ENCODE data around the gene LELP1. TPM values are rescaled to one million over a fixed set of nuclear protein-coding genes. Genes with fewer than 3 reads are reported as not detected.
"Not testable (repeated sequence)": the region's sequence is repeated elsewhere in the genome, so short reads cannot be mapped to it uniquely, and the experiment has no call there.

Gene LELP1
- polyA plus RNA-seq, 3 donors from 2014 or later: not detected

DNA sequence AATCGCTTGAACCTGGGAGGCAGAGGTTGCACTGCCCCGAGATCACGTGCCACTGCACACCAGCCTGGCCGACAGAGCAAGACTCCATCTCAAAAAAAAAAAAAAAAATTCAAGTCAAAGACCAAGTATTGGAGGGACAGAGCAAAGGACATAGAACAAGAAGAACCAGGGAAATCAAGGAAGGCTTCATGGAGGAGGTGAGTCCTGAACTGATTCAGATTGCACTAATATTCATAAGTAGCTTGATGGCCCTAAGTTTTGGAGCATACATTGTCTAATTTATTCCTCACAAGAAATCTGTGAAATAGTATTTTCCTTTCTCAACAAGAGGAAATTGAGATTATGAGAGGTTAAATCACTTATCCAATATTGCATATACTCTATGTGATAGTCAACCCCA is 10.3 kb downstream of the LELP1 start:
- H3K27ac Mint-ChIP-seq: no peak overlapping the region
- H3K4me1 Mint-ChIP-seq: no peaks in the 10 kb centered on the region
- H3K27me3 Mint-ChIP-seq (ENCODE audit: low read depth in 3 of 3): peaks cover 2 to 10% (median 7%) of the 10 kb centered on the region in 3 donors
- H3K4me3 Mint-ChIP-seq: no peak overlapping the region
- DNase-seq: no peak
- no peaks in the 10 kb centered on the region for H3K36me3 Mint-ChIP-seq
- no peaks in the 10 kb centered on the region for H3K9me3 Mint-ChIP-seq

DNA sequence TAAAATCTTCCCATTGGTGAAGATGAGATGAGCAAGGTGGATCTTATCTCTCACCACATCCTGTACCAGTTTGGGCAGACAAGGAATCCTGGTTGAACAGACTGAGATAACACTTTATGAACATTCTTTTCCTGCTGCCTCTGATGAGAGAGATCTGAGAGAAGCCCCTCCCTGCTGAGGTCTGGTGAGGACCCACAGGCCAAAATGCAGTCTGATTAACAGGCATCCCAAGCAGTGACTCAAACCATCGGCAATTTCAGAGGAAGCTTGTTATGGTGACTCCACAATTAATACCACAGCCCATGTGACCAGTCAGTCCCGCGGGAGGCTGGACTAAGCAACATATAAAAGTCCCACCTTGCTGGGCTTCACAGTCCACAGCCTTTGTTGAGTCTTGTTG is 14.0 kb downstream of the LELP1 start, which contains the start of gene PRR9:
PRR9 (plus strand) TSS at position 373 of the 400 bp plus-strand sequence. CDS start 561 bp downstream, outside the sequence.
- no peaks in the 10 kb centered on the region for H3K9me3 Mint-ChIP-seq
- no peak for DNase-seq
- H3K27ac Mint-ChIP-seq: no peak within 1 kb of the TSS
- peaks cover 1 to 14% (median 7%) of the 10 kb centered on the region in 3 donors for H3K27me3 Mint-ChIP-seq (ENCODE audit: low read depth in 3 of 3)
- no peak within 1 kb of the TSS for H3K4me3 Mint-ChIP-seq
- no peaks in the 10 kb centered on the region for H3K4me1 Mint-ChIP-seq
- no peaks in the 10 kb centered on the region for H3K36me3 Mint-ChIP-seq

GRCh38 chr1:153217744-153218416 is 14.7 kb downstream of the LELP1 start:
- Mint-ChIP-seq H3K36me3 (no peaks in the 10 kb centered on the region), H3K27ac (no peak overlapping the region), H3K4me3 (no peak overlapping the region)

GRCh38 chr1:153220606-153221303 is 17.5 kb downstream of the LELP1 start:
- no peaks in the 10 kb centered on the region for H3K36me3 Mint-ChIP-seq
- DNase-seq: no peak
- no peak overlapping the region for H3K4me3 Mint-ChIP-seq
- peaks cover 0 to 3% (median 0%) of the 10 kb centered on the region in 6 donors for H3K9me3 Mint-ChIP-seq
- peaks cover 2 to 11% (median 4%) of the 10 kb centered on the region in 3 donors for H3K27me3 Mint-ChIP-seq (ENCODE audit: low read depth in 3 of 3)
- H3K4me1 Mint-ChIP-seq: no peaks in the 10 kb centered on the region
- H3K27ac Mint-ChIP-seq: no peak overlapping the region

More at GRCh38 chr1:153217744-153218416, 14.7 kb downstream of the LELP1 start:
- no peak for DNase-seq
- Mint-ChIP-seq H3K9me3 (no peaks in the 10 kb centered on the region), H3K4me1 (no peaks in the 10 kb centered on the region), H3K27me3 (ENCODE audit: low read depth in 3 of 3) (peaks cover 1 to 14% (median 7%) of the 10 kb centered on the region in 3 donors)

DNA sequence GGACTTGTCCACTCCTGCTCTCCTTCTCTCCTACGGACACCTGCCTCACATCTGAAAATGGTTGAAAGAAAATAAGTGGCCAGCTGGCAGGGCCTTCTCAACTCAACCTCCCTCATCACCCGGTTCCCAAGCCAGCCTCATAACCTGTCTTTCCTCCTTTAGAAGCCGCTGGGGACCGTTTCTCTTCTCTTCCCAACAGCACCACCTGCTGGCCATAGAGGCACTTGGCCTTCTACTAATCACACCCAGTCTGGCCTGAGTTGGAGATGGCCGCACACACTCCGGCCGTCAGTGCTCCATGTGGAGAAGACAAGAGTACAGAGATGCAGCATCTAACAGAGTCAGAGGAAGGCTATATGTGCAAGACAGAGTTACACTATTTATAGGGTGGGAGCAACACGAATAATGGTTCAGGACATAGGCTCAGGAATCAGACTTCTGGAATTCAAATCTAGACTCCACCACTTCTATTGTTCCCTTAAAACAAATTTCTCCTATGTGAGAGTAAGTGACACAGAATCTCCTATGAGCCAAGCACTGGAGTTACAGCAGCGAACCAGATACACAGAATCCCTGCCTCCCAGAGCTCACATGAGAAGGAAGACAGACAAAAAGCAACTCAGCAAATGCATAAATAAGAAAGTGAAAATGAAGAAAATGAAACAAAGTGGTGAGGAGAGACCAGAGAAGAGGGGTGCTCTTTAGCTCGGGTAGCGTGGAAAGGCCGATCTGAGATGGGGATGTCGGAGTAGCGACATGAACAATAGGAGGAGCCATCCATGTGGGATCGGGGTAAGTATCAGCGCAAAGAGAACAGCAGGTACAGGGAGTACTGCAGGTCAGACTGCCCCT is 20.0 kb downstream of the LELP1 start:
- not testable (repeated sequence) for H3K4me3 Mint-ChIP-seq, H3K27ac Mint-ChIP-seq, H3K9me3 Mint-ChIP-seq, H3K4me1 Mint-ChIP-seq, H3K36me3 Mint-ChIP-seq
- H3K27me3 Mint-ChIP-seq (ENCODE audit: low read depth in 3 of 3): peaks cover 0 to 11% (median 4%) of the 10 kb centered on the region in 3 donors
- peak; percentile 5 to 18 (median 9) for DNase-seq

DNA sequence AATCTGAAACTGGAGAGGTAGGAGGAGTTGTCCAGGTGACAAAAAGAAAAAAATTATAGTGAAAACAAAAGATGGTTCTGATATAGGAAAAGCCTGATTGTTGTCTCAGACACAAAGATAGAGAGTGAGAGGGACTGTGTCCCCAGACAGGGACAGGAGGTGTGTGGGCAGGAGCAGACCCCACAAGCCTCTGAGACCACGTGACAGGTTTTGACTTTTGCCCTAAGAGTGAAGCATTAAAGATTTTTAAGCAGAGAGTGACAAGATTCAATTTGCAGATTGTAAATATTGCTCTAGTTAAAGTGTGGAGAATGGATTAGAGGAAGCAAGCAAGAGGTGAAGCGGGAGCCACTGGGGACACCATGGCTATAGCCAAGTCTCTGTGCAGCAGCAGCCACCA is 24.6 kb downstream of the LELP1 start:
- Mint-ChIP-seq H3K27me3 (ENCODE audit: low read depth in 3 of 3) (peaks cover 0 to 9% (median 3%) of the 10 kb centered on the region in 3 donors), H3K4me3 (no peak overlapping the region), H3K9me3 (peaks cover 0 to 3% (median 0%) of the 10 kb centered on the region in 6 donors), H3K27ac (no peak overlapping the region), H3K36me3 (no peaks in the 10 kb centered on the region), H3K4me1 (no peaks in the 10 kb centered on the region)
- no peak for DNase-seq

GRCh38 chr1:153228491-153228890 is 25.3 kb downstream of the LELP1 start:
- H3K4me3 Mint-ChIP-seq: no peak overlapping the region
- no peaks in the 10 kb centered on the region for H3K4me1 Mint-ChIP-seq
- H3K36me3 Mint-ChIP-seq: no peaks in the 10 kb centered on the region
- no peak overlapping the region for H3K27ac Mint-ChIP-seq
- DNase-seq: no peak
- H3K9me3 Mint-ChIP-seq: peaks cover 0 to 1% (median 0%) of the 10 kb centered on the region in 6 donors
- peaks cover 0 to 8% (median 0%) of the 10 kb centered on the region in 3 donors for H3K27me3 Mint-ChIP-seq (ENCODE audit: low read depth in 3 of 3)

GRCh38 chr1:153229076-153229829 is 26.0 kb downstream of the LELP1 start:
- H3K4me1 Mint-ChIP-seq; H3K36me3 Mint-ChIP-seq; H3K9me3 Mint-ChIP-seq; H3K27me3 Mint-ChIP-seq (ENCODE audit: low read depth in 3 of 3); DNase-seq; H3K27ac Mint-ChIP-seq; H3K4me3 Mint-ChIP-seq: not testable (repeated sequence)

DNA sequence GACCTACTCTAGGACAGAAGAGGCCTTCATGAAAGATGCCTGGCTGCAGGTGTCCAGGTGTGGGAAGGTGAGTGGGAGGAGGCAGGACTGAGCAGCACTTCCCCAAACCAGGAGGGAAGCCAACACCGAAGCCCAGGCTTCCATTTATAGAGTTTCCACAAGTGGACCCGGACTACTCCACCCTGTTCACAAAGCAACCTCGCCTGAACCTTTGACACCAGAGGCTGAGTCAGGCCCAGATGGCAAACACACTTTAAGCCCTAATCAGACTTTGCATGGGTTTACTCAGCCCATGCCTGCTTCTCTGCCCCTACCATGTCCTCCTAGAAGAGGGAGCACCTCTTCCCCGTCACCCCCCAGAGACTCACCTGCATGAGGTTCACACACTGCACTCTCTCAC is 28.1 kb downstream of the LELP1 start:
- Mint-ChIP-seq H3K36me3 (no peaks in the 10 kb centered on the region), H3K9me3 (no peaks in the 10 kb centered on the region), H3K27me3 (ENCODE audit: low read depth in 3 of 3) (peaks cover 0 to 10% (median 0%) of the 10 kb centered on the region in 3 donors), H3K27ac (no peak overlapping the region), H3K4me3 (no peak overlapping the region), H3K4me1 (no peaks in the 10 kb centered on the region)
- no peak for DNase-seq

GRCh38 chr1:153231785-153232184 is 28.6 kb downstream of the LELP1 start:
- H3K36me3 Mint-ChIP-seq: no peaks in the 10 kb centered on the region
- H3K27me3 Mint-ChIP-seq (ENCODE audit: low read depth in 3 of 3): peaks cover 0 to 10% (median 0%) of the 10 kb centered on the region in 3 donors
- no peaks in the 10 kb centered on the region for H3K9me3 Mint-ChIP-seq
- no peak overlapping the region for H3K27ac Mint-ChIP-seq
- no peak for DNase-seq
- no peaks in the 10 kb centered on the region for H3K4me1 Mint-ChIP-seq
- no peak overlapping the region for H3K4me3 Mint-ChIP-seq

DNA sequence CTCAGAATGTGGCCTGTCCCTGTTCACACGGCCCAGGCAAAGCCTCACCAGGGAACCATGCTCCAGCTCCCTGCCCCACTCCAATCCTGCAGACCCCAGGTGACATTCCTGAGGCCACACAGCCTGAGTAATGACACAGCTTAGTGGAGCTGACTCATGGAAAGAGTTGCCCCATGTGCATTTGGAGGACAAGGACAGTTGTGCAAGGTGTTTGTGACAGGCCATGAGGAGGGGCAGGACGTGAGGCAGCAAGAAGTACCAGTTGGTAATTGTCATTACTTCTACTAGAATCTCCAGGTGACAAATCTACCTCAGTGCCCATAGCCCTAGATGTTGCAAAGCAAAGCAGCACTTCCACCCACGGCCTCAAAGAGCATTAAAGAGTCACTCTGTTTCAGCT is 29.3 kb downstream of the LELP1 start:
- Mint-ChIP-seq H3K27me3 (ENCODE audit: low read depth in 3 of 3) (peaks cover 0 to 11% (median 1%) of the 10 kb centered on the region in 3 donors), H3K4me1 (no peaks in the 10 kb centered on the region), H3K4me3 (no peak overlapping the region), H3K36me3 (no peaks in the 10 kb centered on the region), H3K27ac (no peak overlapping the region), H3K9me3 (no peaks in the 10 kb centered on the region)
- no peak for DNase-seq

DNA sequence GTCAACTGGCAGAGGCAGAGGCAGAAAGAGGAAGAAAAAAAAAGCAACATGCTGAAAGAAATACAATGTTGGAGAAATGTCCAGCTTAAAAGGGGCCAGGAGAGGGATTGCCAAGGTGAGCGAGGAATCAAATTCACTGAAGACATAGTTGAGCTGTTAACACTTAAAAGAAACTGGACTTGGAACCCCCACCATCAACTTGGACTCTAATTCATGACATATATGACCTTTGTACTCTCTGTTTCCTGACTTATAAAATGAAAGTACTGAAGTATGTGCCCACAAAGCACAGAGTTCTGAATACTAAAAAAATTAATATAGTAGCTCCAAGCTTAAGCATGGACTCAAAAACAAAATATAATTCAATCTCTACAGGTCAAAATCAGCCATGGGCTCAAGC is 30.2 kb downstream of the LELP1 start:
- Mint-ChIP-seq H3K27me3 (ENCODE audit: low read depth in 3 of 3) (peaks cover 0 to 14% (median 1%) of the 10 kb centered on the region in 3 donors), H3K4me1 (no peaks in the 10 kb centered on the region), H3K4me3 (no peak overlapping the region), H3K9me3 (no peaks in the 10 kb centered on the region), H3K36me3 (no peaks in the 10 kb centered on the region), H3K27ac (no peak overlapping the region)
- DNase-seq: no peak

- peaks cover 0 to 16% (median 6%) of the 10 kb centered on the region in 3 donors for H3K27me3 Mint-ChIP-seq (ENCODE audit: low read depth in 3 of 3)
- no peaks in the 10 kb centered on the region for H3K4me1 Mint-ChIP-seq
- no peaks in the 10 kb centered on the region for H3K36me3 Mint-ChIP-seq
- H3K4me3 Mint-ChIP-seq: no peak overlapping the region
- H3K27ac Mint-ChIP-seq: no peak overlapping the region
- peaks cover 0 to 2% (median 0%) of the 10 kb centered on the region in 6 donors for H3K9me3 Mint-ChIP-seq
- no peak for DNase-seq
These were observed 35.3 kb downstream of the LELP1 start for GRCh38 chr1:153238527-153238926.

All from immature natural killer cell (primary cell).